Neural progenitor cell (in vitro differentiated cells): ENCODE data around the gene SPRED2.

Source experiments
- EZH2phosphoT487 ChIP-seq: fragments of 200-600 bp; sonication (generic); IDR thresholded peaks from 2 replicates; pipeline ENCODE4 v1.6.1; 2017; ENCODE audit warnings: antibody characterized with exemption
- TF ChIP-seq, protein P1 (sequence below): fragments of 200-600 bp; sonication (generic); IDR thresholded peaks from 2 replicates; pipeline ENCODE4 v1.5.1; 2017; ENCODE audit warnings: antibody characterized with exemption, mild to moderate bottlenecking

GRCh38 chr2:65281627-65282351, 150.6 kb downstream of the SPRED2 start:
- TF ChIP-seq, protein P1, sequence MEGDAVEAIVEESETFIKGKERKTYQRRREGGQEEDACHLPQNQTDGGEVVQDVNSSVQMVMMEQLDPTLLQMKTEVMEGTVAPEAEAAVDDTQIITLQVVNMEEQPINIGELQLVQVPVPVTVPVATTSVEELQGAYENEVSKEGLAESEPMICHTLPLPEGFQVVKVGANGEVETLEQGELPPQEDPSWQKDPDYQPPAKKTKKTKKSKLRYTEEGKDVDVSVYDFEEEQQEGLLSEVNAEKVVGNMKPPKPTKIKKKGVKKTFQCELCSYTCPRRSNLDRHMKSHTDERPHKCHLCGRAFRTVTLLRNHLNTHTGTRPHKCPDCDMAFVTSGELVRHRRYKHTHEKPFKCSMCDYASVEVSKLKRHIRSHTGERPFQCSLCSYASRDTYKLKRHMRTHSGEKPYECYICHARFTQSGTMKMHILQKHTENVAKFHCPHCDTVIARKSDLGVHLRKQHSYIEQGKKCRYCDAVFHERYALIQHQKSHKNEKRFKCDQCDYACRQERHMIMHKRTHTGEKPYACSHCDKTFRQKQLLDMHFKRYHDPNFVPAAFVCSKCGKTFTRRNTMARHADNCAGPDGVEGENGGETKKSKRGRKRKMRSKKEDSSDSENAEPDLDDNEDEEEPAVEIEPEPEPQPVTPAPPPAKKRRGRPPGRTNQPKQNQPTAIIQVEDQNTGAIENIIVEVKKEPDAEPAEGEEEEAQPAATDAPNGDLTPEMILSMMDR: no peak
- no peak for TF ChIP-seq EZH2phosphoT487
